Hepatocyte (in vitro differentiated cells): ENCODE measurements around the gene SYNRG. TPM values are rescaled to one million over a fixed set of nuclear protein-coding genes. Genes with fewer than 3 reads are reported as not detected.

Source experiments
- DNase-seq: peaks from one replicate; pipeline ENCODE4 v3.0.0-alpha.2; 2016; ENCODE audit warnings: low spot score
- H2AFZ ChIP-seq: fragments of 200-600 bp; sonication (generic); 2 replicates; pipeline ENCODE4 v1.6.0; 2016; ENCODE audit warnings: antibody characterized with exemption, mild to moderate bottlenecking
- H3K27ac ChIP-seq: fragments of 200-600 bp; sonication (generic); 2 replicates; pipeline ENCODE4 v1.5.1; 2016; ENCODE audit warnings: mild to moderate bottlenecking
- H3K27me3 ChIP-seq: fragments of 200-600 bp; sonication (generic); 2 replicates; pipeline ENCODE4 v1.6.1; 2016
- H3K36me3 ChIP-seq: fragments of 200-600 bp; sonication (generic); replicated peaks from 2 replicates; pipeline ENCODE4 v1.5.1; 2016; ENCODE audit warnings: low read depth; ENCODE audit not compliant: insufficient read depth
- H3K4me1 ChIP-seq: fragments of 200-600 bp; sonication (generic); 2 replicates; pipeline ENCODE4 v1.5.1; 2016; ENCODE audit warnings: mild to moderate bottlenecking, moderate library complexity; ENCODE audit not compliant: insufficient read depth
- H3K4me2 ChIP-seq: fragments of 200-600 bp; sonication (generic); 2 replicates; pipeline ENCODE4 v1.6.0; 2016
- H3K4me3 ChIP-seq: fragments of 200-600 bp; sonication (generic); 2 replicates; pipeline ENCODE4 v1.5.1; 2016; ENCODE audit warnings: mild to moderate bottlenecking
- H3K79me2 ChIP-seq: fragments of 200-600 bp; sonication (generic); 2 replicates; pipeline ENCODE4 v1.6.0; 2017; ENCODE audit warnings: mild to moderate bottlenecking
- H3K9me2 ChIP-seq: fragments of 200-600 bp; sonication (generic); replicated peaks from 2 replicates; pipeline ENCODE4 v1.6.0; 2017; ENCODE audit warnings: mild to moderate bottlenecking; ENCODE audit not compliant: insufficient read depth
- H3K9me3 ChIP-seq: fragments of 200-600 bp; sonication (generic); 2 replicates; pipeline ENCODE4 v1.5.1; 2016; ENCODE audit warnings: low read depth, mild to moderate bottlenecking
- H4K20me1 ChIP-seq: fragments of 200-600 bp; sonication (generic); 2 replicates; pipeline ENCODE4 v1.6.0; 2016; ENCODE audit warnings: mild to moderate bottlenecking; ENCODE audit not compliant: insufficient read depth, poor library complexity, severe bottlenecking
- CTCF ChIP-seq: fragments of 200-600 bp; sonication (generic); IDR thresholded peaks from 2 replicates; pipeline ENCODE4 v1.5.1; 2016; ENCODE audit warnings: antibody characterized with exemption, mild to moderate bottlenecking; ENCODE audit not compliant: poor library complexity
- EZH2 ChIP-seq: fragments of 200-600 bp; sonication (generic); IDR thresholded peaks from 2 replicates; pipeline ENCODE4 v1.6.1; 2016; ENCODE audit warnings: antibody characterized with exemption, mild to moderate bottlenecking, borderline replicate concordance
- EZH2phosphoT487 ChIP-seq: fragments of 200-600 bp; sonication (generic); IDR thresholded peaks from one replicate; pipeline ENCODE4 v1.6.1; 2018; ENCODE audit warnings: antibody characterized with exemption, mild to moderate bottlenecking, low read depth, moderate library complexity; ENCODE audit not compliant: unreplicated experiment, severe bottlenecking
- WGBS: methylation state at CpG from one replicate; pipeline ENCODE4 v1.1.6; 2016; ENCODE audit warnings: low lambda C conversion rate; ENCODE audit errors: missing lambda C conversion rate; 5-methylcytosine and 5-hydroxymethylcytosine counted together
- polyA plus RNA-seq: library from polyadenylated mRNA; unstranded; fragments of >200 nt; fragmentation: Nextera tagmentation; extraction: Ambion mirVana; gene quantifications from 2 replicates; pipeline ENCODE4 v1.2.1, GENCODE V29; 2016
- total RNA-seq: library from RNA; depleted of rRNA; stranded (reverse); fragments of >200 nt; gene quantifications from 2 replicates; pipeline ENCODE4 v1.2.3, GENCODE V29; 2014

Gene SYNRG
- total RNA-seq (21.6 and 27.0 TPM in 2 replicates), polyA plus RNA-seq (19.6 and 20.7 TPM in 2 replicates)

GRCh38 chr17:37609170-37610040 is at the start of gene SYNRG:
TSS of gene SYNRG (minus strand) at chr17:37609418. CDS start at chr17:37609355, 63 bp downstream.
- peak; percentile 98 for DNase-seq
- H2AFZ ChIP-seq: peak within 1 kb of the TSS; percentile 75
- H3K36me3 ChIP-seq: no peaks in the 10 kb centered on the region
- no peaks in the 10 kb centered on the region for H3K27me3 ChIP-seq
- H3K9me2 ChIP-seq: no peaks in the 10 kb centered on the region
- no peaks in the 10 kb centered on the region for H3K9me3 ChIP-seq
- no peaks in the 10 kb centered on the region for H4K20me1 ChIP-seq
- H3K79me2 ChIP-seq: peaks cover 42% of the 10 kb centered on the region
- H3K4me3 ChIP-seq: peak within 1 kb of the TSS; percentile 57
- H3K27ac ChIP-seq: peak within 1 kb of the TSS; percentile 97
- peak within 1 kb of the TSS; percentile 76 for H3K4me2 ChIP-seq
- 5% methylated on average over 39 of the region's 60 CpGs for WGBS
- no peak for TF ChIP-seq EZH2
- TF ChIP-seq EZH2phosphoT487: no peak
- peak; percentile 30 for TF ChIP-seq CTCF
- peaks cover 8% of the 10 kb centered on the region for H3K4me1 ChIP-seq

GRCh38 chr17:37657202-37657601 is 48.0 kb upstream of the SYNRG start:
- Histone ChIP-seq H4K20me1 (no peaks in the 10 kb centered on the region), H3K36me3 (no peaks in the 10 kb centered on the region), H3K27ac (no peak overlapping the region), H3K79me2 (no peaks in the 10 kb centered on the region), H3K4me1 (no peaks in the 10 kb centered on the region), H2AFZ (no peak overlapping the region), H3K4me3 (no peak overlapping the region), H3K9me2 (no peaks in the 10 kb centered on the region), H3K27me3 (no peaks in the 10 kb centered on the region), H3K4me2 (no peak overlapping the region), H3K9me3 (no peaks in the 10 kb centered on the region)
- TF ChIP-seq EZH2: no peak
- no peak for TF ChIP-seq CTCF
- TF ChIP-seq EZH2phosphoT487: no peak
- WGBS: 90% methylated on average over 1 of the region's 1 CpG
- DNase-seq: no peak

GRCh38 chr17:37651849-37652248 is 42.6 kb upstream of the SYNRG start:
- no peak overlapping the region for H2AFZ ChIP-seq

More at GRCh38 chr17:37651849-37652248, 42.6 kb upstream of the SYNRG start:
- Histone ChIP-seq H4K20me1 (no peaks in the 10 kb centered on the region), H3K4me3 (no peak overlapping the region), H3K4me1 (peaks cover 7% of the 10 kb centered on the region), H3K27ac (no peak overlapping the region), H3K36me3 (no peaks in the 10 kb centered on the region), H3K9me3 (no peaks in the 10 kb centered on the region), H3K9me2 (no peaks in the 10 kb centered on the region), H3K4me2 (no peak overlapping the region), H3K79me2 (no peaks in the 10 kb centered on the region), H3K27me3 (peaks cover 6% of the 10 kb centered on the region)
- DNase-seq: no peak
- WGBS: 32% methylated on average over 2 of the region's 2 CpGs
- TF ChIP-seq EZH2: no peak
- TF ChIP-seq CTCF: no peak
- no peak for TF ChIP-seq EZH2phosphoT487
